Ovary (tissue), 9 donors: ENCODE measurements around the gene CCDC122. TPM values are rescaled to one million over a fixed set of nuclear protein-coding genes. Genes with fewer than 3 reads are reported as not detected.

Source experiments
- DNase-seq, 5 donors: peaks; one replicate each; pipeline ENCODE4 v3.0.0-alpha.2; 2019 to 2020
- H3K27ac ChIP-seq, 2 donors: fragments of 200-600 bp; one replicate each; pipeline versions ENCODE4 v1.5.1 to v1.8.0; 2019 to 2022
- H3K27me3 ChIP-seq: fragments of 200-600 bp; one replicate; pipeline ENCODE4 v1.8.0; 2022
- H3K36me3 ChIP-seq: fragments of 200-600 bp; sonication (generic); one replicate; pipeline ENCODE4 v1.5.1; 2019
- H3K4me1 ChIP-seq: one replicate; pipeline ENCODE4 v1.8.1; 2013; ENCODE audit warnings: mild to moderate bottlenecking, moderate library complexity; ENCODE audit not compliant: insufficient read depth
- H3K4me3 ChIP-seq: fragments of 200-600 bp; sonication (generic); one replicate; pipeline ENCODE4 v1.5.1; 2017
- H3K9me3 ChIP-seq, 2 donors: fragments of 200-600 bp in 1 of 2; sonication (generic) in 1 of 2; one replicate each; pipeline versions ENCODE4 v1.5.1 to v1.8.1; 2013 to 2019; ENCODE audit warnings: mild to moderate bottlenecking in 1 of 2, moderate library complexity in 1 of 2
- EP300 ChIP-seq: sonication (generic); formaldehyde crosslinking; IDR thresholded peaks from one replicate; pipeline ENCODE4 v1.6.1; 2017; ENCODE audit warnings: antibody characterized with exemption
- POLR2A ChIP-seq: fragments of 450-650 bp; IDR thresholded peaks from one replicate; pipeline ENCODE4 v1.6.1; 2017; ENCODE audit warnings: antibody characterized with exemption, mild to moderate bottlenecking, moderate library complexity
- WGBS, 3 donors: extraction: QIAGEN DNeasy Blood & Tissue Kit in 1 of 3; methylation state at CpG; one replicate each; pipeline versions ENCODE4 v1.1.5 to v1.1.7; 2013 to 2017; 5-methylcytosine and 5-hydroxymethylcytosine counted together
- intact Hi-C, 4 donors: fragments of 100-400 bp; cut with DNase I; formaldehyde crosslinking; loops; one replicate each; pipeline versions ENCODE4 v1.11.0 to v1.15.1; 2022 to 2023
- polyA plus RNA-seq, 2 donors: library from polyadenylated mRNA; stranded (reverse); fragments of 200-250 nt in 1 of 2; fragments of 350-450 nt in 1 of 2; fragmentation: Illumina TruSeq in 1 of 2; extraction: RNeasy Lipid Tissue Mini Kit (QIAGEN cat#74804) in 1 of 2; gene quantifications; one replicate each; pipeline ENCODE4 v1.2.3, GENCODE V29; 2013 to 2014
- total RNA-seq, 7 donors: library from RNA; depleted of rRNA in 2 of 7; stranded (reverse); fragments of >200 nt in 2 of 7; fragmentation: NEBNext Ultra II Directional in 3 of 7; extraction: Animal tissue kit (Norgen Biotek cat#: 25700) in 3 of 7; gene quantifications; one replicate each; pipeline versions ENCODE4 v1.1.0 to v1.2.4, GENCODE V29; 2016 to 2023
- TF ChIP-seq, protein P1 (sequence below), 3 donors: fragments of 450-650 bp in 2 of 3; fragments of 200-600 bp in 1 of 3; IDR thresholded peaks; one replicate each; pipeline versions ENCODE4 v1.5.1 to v1.8.0; 2016 to 2022; ENCODE audit warnings: antibody characterized with exemption in 3 of 3, mild to moderate bottlenecking in 1 of 3
- donor health status: DM: no; HTN: no; CAD: no; lungs with moderate emphysema.
- donor health status: DM: no; HTN: no; CAD: no.
- donor health status: Bipolar disorder and iron deficiency.
- donor health status: DM: yes; HTN: yes; CAD: no.
- donor health status: DM: no; HTN: no; CAD: no.
- donor health status: DM: yes; HTN: yes; CAD: no.

Gene CCDC122
- total and polyA plus RNA-seq, 9 donors: 4.2 to 15.2 (median 6.6) TPM

DNA sequence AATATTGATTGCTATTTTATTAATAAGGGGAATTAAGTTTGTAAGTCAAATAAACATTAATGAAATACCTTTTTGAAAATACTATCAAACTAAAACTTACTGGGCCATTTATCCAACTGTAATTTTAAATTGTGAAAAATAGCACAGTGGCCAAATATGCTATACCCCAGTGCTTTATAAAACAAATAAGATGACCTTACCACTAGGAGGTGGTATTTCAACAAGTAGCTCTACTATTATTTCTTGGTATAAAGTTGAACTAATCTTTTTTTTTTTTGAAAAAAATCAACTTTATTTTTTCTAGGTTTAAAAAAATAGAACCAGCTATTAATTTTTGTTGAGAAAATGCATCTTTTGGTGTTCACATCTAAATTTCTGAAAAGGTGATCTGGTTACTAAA lies 14.9 kb upstream of the CCDC122 start:
- DNase-seq: no peak
- H3K4me3 ChIP-seq: no peak overlapping the region
- no peaks in the 10 kb centered on the region for H3K36me3 ChIP-seq
- no peaks in the 10 kb centered on the region for H3K4me1 ChIP-seq
- TF ChIP-seq, protein P1, sequence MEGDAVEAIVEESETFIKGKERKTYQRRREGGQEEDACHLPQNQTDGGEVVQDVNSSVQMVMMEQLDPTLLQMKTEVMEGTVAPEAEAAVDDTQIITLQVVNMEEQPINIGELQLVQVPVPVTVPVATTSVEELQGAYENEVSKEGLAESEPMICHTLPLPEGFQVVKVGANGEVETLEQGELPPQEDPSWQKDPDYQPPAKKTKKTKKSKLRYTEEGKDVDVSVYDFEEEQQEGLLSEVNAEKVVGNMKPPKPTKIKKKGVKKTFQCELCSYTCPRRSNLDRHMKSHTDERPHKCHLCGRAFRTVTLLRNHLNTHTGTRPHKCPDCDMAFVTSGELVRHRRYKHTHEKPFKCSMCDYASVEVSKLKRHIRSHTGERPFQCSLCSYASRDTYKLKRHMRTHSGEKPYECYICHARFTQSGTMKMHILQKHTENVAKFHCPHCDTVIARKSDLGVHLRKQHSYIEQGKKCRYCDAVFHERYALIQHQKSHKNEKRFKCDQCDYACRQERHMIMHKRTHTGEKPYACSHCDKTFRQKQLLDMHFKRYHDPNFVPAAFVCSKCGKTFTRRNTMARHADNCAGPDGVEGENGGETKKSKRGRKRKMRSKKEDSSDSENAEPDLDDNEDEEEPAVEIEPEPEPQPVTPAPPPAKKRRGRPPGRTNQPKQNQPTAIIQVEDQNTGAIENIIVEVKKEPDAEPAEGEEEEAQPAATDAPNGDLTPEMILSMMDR (IDR thresholded peaks at IDR 0.05): no peak
- no peak for TF ChIP-seq EP300
- TF ChIP-seq POLR2A: no peak
- H3K27ac ChIP-seq: no peak overlapping the region
- H3K27me3 ChIP-seq: no peaks in the 10 kb centered on the region
- intact Hi-C loops: no loop called here
- no peaks in the 10 kb centered on the region for H3K9me3 ChIP-seq

DNA sequence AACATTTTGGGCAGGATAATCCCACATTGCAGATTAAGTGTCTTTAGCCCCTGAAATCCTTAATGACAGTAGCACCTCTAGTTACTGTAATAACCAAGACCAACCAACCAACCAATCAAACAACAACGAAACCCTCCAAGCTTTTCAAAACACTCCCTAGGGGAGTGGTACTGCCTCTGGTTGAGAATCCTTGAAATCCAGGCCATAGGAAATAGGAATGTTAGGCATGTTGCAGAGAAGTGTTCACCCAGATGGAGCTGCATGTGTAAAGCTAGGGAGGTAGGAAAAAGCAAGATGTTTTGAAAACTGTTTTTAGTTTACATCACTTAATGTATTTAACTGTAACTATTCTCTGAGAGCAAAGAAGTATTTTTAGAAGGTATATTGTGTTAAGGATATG lies 4.7 kb upstream of the CCDC122 start:
- Histone ChIP-seq H3K27ac (no peak overlapping the region), H3K4me1 (no peaks in the 10 kb centered on the region), H3K4me3 (no peak overlapping the region), H3K27me3 (no peaks in the 10 kb centered on the region), H3K9me3 (no peaks in the 10 kb centered on the region), H3K36me3 (no peaks in the 10 kb centered on the region)
- TF ChIP-seq POLR2A: no peak
- TF ChIP-seq, protein P1 (IDR thresholded peaks at IDR 0.05): no peak
- TF ChIP-seq EP300: no peak
- intact Hi-C loops: no loop called here
- DNase-seq: no peak
- 73 to 86% (median 85%) methylated on average over 1 of the region's 1 CpG for WGBS, 3 donors

DNA sequence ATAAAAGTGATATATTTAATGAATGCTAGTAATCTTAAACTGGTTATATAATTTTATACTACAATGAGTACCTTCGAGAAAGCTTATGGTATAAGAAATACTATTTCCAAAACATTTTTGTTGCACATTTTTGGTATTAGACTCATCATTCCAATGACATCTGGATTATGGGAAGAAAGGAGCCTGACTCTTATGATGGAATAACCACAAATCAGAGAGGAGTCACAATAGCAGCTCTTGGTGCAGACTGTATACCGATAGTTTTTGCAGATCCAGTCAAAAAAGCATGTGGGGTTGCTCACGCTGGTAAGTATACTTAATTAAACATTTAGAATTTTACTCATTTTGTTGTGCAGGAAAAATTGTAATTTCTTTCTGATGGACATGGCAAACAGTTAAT lies 4.1 kb upstream of the CCDC122 start:
- no peak for DNase-seq
- no peak overlapping the region for H3K4me3 ChIP-seq
- 90 to 95% (median 91%) methylated on average over 3 of the region's 3 CpGs for WGBS, 3 donors

DNA sequence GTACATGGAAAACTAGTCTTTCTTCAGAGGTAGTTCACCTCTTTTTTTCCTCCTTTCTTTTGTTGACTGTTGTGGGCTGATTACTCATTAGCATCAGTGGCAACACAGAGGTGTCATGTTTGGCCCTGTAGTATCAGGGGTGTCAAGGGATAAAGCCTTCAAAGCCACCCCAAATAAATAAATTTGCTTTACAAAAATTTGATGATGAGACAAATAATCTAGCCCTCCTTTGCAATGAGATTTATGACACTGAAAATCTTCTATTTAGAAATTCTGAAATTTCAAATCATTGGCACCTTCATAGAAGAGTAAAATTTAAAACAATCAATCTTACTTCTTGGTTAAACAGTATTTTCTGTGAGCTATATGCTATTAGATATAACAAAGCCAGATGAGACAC lies 2.0 kb upstream of the CCDC122 start:
- intact Hi-C loops: no loop called here
- TF ChIP-seq EP300 (no peak), POLR2A (no peak)
- TF ChIP-seq, protein P1 (IDR thresholded peaks at IDR 0.05): no peak
- no peak overlapping the region for H3K27ac ChIP-seq
- no peak for DNase-seq
- peaks cover 1% of the 10 kb centered on the region for H3K4me1 ChIP-seq
- H3K9me3 ChIP-seq: no peaks in the 10 kb centered on the region
- H3K4me3 ChIP-seq: no peak overlapping the region
- H3K27me3 ChIP-seq: no peaks in the 10 kb centered on the region
- H3K36me3 ChIP-seq: no peaks in the 10 kb centered on the region

More for the DNA sequence above, 4.1 kb upstream of the CCDC122 start:
- no peak for TF ChIP-seq POLR2A
- no peak for TF ChIP-seq EP300
- TF ChIP-seq, protein P1 (IDR thresholded peaks at IDR 0.05): no peak
- H3K36me3 ChIP-seq: no peaks in the 10 kb centered on the region
- H3K27me3 ChIP-seq: no peaks in the 10 kb centered on the region
- no peaks in the 10 kb centered on the region for H3K9me3 ChIP-seq
- no peaks in the 10 kb centered on the region for H3K4me1 ChIP-seq
- no peak overlapping the region for H3K27ac ChIP-seq
- intact Hi-C loops: no loop called here

DNA sequence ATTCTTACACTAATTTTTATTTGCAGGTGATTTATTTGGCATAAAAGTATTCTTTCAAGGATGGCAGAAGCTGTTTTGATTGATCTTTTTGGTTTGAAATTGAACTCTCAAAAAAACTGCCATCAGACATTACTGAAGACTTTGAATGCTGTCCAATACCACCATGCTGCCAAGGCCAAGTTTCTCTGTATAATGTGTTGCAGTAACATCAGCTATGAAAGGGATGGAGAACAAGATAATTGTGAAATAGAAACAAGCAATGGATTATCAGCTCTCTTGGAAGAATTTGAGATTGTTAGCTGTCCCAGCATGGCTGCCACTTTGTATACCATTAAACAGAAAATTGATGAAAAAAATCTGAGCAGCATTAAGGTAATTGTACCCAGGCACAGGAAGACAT lies 1.4 kb upstream of the CCDC122 start:
- TF ChIP-seq POLR2A (no peak), EP300 (no peak)
- TF ChIP-seq, protein P1 (IDR thresholded peaks at IDR 0.05): no peak
- no peak for DNase-seq
- Histone ChIP-seq H3K4me1 (peaks cover 1% of the 10 kb centered on the region), H3K27me3 (no peaks in the 10 kb centered on the region), H3K9me3 (no peaks in the 10 kb centered on the region), H3K27ac (no peak overlapping the region), H3K4me3 (no peak overlapping the region), H3K36me3 (no peaks in the 10 kb centered on the region)
- intact Hi-C loops: no loop called here
